Activated T-cell treated with anti-CD3 and anti-CD28 coated beads, Interleukin-2, amount 50 U/mL, for 4 hours (primary cell): ENCODE data around the gene AFF2. TPM values are rescaled to one million over a fixed set of nuclear protein-coding genes. Genes with fewer than 3 reads are reported as not detected.

Source experiments
- ATAC-seq, 2 donors: fragments of 200-7000 bp; cut with Tn5 transposase; one replicate each; pipeline ENCODE4 v1.10.0; 2021
- DNase-seq: peaks from one replicate; pipeline ENCODE4 v3.0.0-alpha.2; 2020
- H3K27me3 Mint-ChIP-seq: one replicate; pipeline ENCODE4 v1.8.0; 2021; ENCODE audit warnings: low read depth, mixed read lengths
- H3K36me3 Mint-ChIP-seq: one replicate; pipeline ENCODE4 v1.8.0; 2022; ENCODE audit warnings: mixed read lengths; ENCODE audit not compliant: insufficient read depth
- H3K4me1 Mint-ChIP-seq: one replicate; pipeline ENCODE4 v1.8.0; 2021; ENCODE audit warnings: low read depth, mixed read lengths
- H3K4me3 Mint-ChIP-seq: one replicate; pipeline ENCODE4 v1.8.0; 2021; ENCODE audit warnings: mild to moderate bottlenecking, moderate library complexity, mixed read lengths
- H3K9me3 Mint-ChIP-seq: one replicate; pipeline ENCODE4 v1.8.0; 2021; ENCODE audit warnings: mixed read lengths
- total RNA-seq, 3 donors: library from RNA; stranded (reverse); gene quantifications; one replicate each; pipeline ENCODE4 v1.2.1, GENCODE V29; 2021

Gene AFF2
- total RNA-seq, 3 donors from 2014 or later, result 4.9 to 7.0 (median 5.8) TPM

DNA sequence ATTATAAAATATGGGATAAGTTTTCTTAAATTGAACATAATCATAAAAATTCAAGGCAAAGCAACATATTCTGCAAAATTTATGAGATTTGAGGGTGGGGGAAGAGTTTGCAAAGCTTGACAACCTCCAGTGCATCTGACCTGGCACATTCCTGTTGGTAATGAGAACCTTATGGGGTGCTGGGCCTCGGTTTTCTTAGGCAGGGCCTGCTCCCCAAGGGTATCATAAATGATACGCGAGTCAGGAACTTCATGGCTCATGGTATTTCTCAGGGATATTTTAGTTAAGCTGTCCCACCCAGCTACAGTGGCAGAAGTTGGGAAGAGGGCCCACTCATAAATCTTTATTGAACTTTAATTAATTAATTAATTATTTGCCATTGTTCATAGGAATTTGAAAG is 13.2 kb downstream of the AFF2 start:
- no peaks in the 10 kb centered on the region for H3K27me3 Mint-ChIP-seq
- no peak for ATAC-seq
- H3K9me3 Mint-ChIP-seq, result no peaks in the 10 kb centered on the region
- H3K4me3 Mint-ChIP-seq, result no peak overlapping the region
- DNase-seq, result no peak
- no peaks in the 10 kb centered on the region for H3K4me1 Mint-ChIP-seq
- no peaks in the 10 kb centered on the region for H3K36me3 Mint-ChIP-seq

DNA sequence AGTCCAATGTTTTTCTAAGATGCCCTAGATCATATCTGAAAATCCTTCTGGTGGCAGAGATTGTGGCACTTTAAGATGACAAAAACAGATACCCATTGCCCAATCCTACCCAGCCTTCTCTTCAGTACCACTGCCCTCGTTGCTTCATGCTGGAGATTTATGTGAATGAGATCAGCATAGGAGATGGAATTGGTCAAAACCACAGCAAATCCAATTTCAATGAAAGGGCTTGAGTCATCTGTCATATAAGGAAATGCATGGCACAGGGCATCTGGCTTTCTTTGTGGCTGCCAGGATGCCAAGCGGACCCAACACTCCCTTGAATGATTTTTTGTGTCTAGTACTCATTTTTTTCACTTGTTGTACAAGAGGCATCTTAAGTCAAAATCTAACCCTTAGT is 16.8 kb downstream of the AFF2 start:
- ATAC-seq (no peak), DNase-seq (no peak)
- Mint-ChIP-seq H3K9me3 (no peaks in the 10 kb centered on the region), H3K27me3 (no peaks in the 10 kb centered on the region), H3K4me3 (no peak overlapping the region), H3K36me3 (no peaks in the 10 kb centered on the region), H3K4me1 (no peaks in the 10 kb centered on the region)

DNA sequence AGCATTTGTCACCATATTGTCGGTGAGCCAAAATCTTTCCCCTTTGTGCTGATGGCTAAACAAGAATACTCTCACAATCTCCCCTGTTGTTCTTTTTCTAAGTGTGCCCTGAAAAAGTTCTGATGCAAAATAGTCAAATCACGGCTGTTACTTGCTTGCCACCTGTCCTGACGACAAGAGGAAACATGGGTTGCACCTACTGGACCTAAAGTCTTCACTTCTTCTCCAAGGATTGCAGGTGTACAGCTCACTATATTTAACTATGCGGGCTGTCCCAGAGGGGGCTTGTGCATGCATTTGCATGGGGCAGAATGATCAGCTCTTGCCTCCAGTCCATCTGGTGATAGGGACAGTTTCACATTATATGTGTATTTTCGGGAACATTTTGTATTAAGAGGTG is 21.6 kb downstream of the AFF2 start:
- no peaks in the 10 kb centered on the region for H3K27me3 Mint-ChIP-seq
- H3K4me3 Mint-ChIP-seq, result no peak overlapping the region
- ATAC-seq (no peak), DNase-seq (no peak)
- no peaks in the 10 kb centered on the region for H3K36me3 Mint-ChIP-seq
- H3K4me1 Mint-ChIP-seq, result no peaks in the 10 kb centered on the region
- H3K9me3 Mint-ChIP-seq, result no peaks in the 10 kb centered on the region

DNA sequence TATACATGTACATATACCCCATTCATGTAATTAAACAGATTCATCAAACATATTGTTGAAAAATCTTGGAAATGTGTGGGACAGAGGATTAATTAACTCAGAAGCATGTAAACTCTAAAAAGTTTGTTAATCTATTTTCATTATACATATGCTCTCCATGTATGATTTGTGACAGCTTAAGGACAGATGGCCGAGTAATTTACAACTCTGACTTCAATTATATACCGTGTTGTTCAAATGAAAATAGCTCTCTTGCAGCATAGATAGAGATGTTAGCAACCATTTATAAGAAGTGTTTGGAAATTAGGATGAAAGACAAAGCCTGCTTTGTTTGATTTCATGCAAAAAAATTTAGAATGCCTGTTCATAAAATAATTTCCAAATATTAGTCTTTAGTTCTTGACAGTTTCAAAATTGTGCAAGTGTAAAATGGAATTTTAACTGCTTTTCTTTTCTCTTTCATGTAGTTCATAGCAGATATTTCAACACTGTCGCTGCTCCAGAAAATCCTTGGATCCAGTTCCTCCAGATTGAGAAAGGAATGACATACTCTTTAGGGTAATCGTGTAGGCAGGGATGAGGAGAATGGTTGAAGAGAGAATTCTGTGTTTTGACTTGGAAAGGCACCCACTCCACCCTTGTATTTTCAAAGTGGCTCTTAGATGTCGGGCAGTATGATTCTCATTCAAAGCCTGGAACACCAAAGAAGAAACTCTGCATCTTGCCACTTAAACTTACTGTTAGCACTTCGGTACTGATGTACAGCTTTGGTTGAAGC is 23.1 kb downstream of the AFF2 start:
- no peak for ATAC-seq
- Mint-ChIP-seq H3K4me1 (no peaks in the 10 kb centered on the region), H3K27me3 (no peaks in the 10 kb centered on the region), H3K4me3 (no peak overlapping the region), H3K36me3 (no peaks in the 10 kb centered on the region), H3K9me3 (no peaks in the 10 kb centered on the region)
- no peak for DNase-seq

DNA sequence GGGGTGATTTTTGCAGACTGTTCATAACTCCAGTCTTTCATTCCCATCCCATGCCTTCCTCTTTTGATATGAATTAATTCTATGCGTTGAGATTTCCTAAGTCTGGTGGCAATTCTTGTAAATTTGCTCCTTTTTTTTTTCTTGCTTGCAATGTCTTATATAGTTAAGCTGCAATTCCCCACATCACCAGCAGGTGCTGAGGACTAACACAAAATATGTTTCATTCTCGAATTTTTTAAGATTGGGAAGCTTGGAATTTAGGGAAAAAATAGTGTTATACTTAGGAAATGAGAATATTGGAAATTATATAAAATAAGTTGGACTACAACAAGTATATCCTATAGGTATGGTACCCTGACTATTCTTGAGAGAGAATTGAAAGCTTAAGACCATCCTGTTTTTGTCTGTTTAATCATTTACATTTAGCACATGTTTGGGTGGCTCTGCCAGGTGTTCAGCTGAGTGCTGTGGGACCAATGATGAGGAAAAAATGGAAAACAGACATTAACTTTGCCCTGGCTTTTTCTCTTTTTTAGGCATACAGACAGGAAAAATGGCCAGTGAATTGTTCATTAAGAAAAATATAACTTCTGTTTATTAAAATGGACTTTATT is 30.2 kb downstream of the AFF2 start:
- no peaks in the 10 kb centered on the region for H3K36me3 Mint-ChIP-seq
- no peaks in the 10 kb centered on the region for H3K9me3 Mint-ChIP-seq
- H3K27me3 Mint-ChIP-seq, result no peaks in the 10 kb centered on the region
- ATAC-seq (no peak), DNase-seq (no peak)
- H3K4me1 Mint-ChIP-seq, result no peaks in the 10 kb centered on the region
- H3K4me3 Mint-ChIP-seq, result no peak overlapping the region

DNA sequence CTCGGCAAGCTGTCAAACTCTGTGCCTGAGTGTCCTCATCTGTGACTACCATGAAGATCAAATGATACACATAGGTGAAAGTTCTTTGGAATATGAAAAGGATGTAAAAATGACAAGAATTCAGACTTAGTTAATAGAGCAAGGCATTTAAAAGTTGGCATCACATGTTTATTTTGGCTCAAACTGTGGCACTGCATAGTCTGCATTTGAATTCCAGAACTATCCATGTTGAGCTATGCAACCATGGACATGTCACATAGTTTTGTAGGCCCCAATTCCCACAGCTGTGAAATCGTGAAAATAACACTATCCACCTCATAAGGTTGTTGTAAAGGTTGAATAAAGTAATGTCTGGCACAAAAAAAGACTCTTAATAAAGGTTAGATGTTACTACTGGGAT is 33.9 kb downstream of the AFF2 start:
- DNase-seq (no peak), ATAC-seq (no peak)
- H3K9me3 Mint-ChIP-seq, result no peaks in the 10 kb centered on the region
- no peaks in the 10 kb centered on the region for H3K4me1 Mint-ChIP-seq
- H3K4me3 Mint-ChIP-seq, result no peak overlapping the region
- H3K36me3 Mint-ChIP-seq, result no peaks in the 10 kb centered on the region
- H3K27me3 Mint-ChIP-seq, result no peaks in the 10 kb centered on the region

DNA sequence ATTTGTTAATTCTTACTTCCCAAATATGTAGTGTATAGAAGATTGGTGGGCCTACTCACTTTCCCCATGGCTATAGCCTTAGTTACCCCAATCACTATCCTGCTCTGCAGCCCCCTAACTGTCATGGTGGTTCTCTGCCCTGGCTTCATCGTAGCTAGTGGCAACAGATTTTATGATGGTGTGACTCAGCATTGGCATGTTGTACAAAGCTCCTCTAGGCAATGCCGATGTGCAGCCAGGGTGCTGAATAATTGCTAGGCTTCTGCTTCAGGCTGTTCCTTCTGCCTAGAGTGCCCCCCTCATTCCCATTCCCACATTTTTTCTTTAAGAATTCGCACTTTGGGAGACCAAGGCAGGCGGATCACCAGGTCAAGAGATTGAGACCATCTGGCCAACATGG is 35.2 kb downstream of the AFF2 start:
- H3K4me1 Mint-ChIP-seq, result no peaks in the 10 kb centered on the region
- no peaks in the 10 kb centered on the region for H3K36me3 Mint-ChIP-seq
- no peaks in the 10 kb centered on the region for H3K27me3 Mint-ChIP-seq
- ATAC-seq, result no peak
- no peak overlapping the region for H3K4me3 Mint-ChIP-seq
- DNase-seq, result no peak
- H3K9me3 Mint-ChIP-seq, result no peaks in the 10 kb centered on the region

DNA sequence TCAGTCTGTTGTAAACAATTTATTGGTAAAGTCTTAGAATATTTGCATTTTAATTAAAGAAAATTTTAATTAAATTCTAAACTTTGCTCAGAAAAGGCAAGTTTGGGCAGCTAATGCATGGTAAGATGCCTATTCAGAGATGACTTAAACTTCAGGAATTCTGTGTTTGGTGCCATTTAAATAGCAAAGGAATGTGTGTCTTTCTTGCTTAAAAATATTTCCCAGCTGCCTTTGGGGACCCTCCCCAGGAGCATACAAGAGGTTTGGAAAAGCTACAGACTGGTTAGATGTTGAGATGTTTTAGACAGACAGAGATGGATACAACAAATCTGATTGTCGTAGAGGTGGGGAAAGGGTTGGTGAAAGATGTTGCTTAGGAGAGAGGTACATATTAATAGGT is 36.5 kb downstream of the AFF2 start:
- H3K4me3 Mint-ChIP-seq, result no peak overlapping the region
- H3K4me1 Mint-ChIP-seq, result no peaks in the 10 kb centered on the region
- DNase-seq (no peak), ATAC-seq (no peak)
- no peaks in the 10 kb centered on the region for H3K36me3 Mint-ChIP-seq
- no peaks in the 10 kb centered on the region for H3K27me3 Mint-ChIP-seq
- no peaks in the 10 kb centered on the region for H3K9me3 Mint-ChIP-seq

DNA sequence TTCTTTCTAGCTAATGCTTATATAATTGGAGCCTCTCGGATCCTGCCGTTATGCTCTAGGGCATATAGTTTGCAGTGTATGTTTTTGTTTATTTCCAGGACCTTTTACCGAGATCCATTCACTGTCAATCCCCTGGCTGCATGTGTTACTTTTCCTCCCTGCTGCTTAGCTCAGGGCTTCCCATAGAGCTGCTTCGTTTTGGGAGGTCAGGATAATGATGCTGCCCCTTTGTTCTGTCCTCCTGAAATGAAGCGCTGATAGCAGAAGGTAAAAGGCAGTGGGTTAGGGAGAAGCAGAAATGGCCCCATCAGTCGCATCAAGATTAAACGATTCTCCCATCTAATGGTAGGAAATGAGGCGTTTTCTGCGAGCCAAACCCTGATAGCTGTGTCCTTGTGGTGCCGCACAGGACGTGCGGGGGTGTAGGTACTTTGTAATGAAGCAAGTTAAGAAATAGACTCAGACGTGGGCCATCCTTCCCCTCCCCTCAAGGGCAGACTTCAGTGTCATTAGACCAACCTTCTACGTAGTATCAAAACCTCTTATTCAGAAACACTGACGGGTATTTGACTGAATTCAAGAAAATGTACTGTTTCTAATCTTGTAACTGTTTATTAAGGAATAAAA is 37.3 kb downstream of the AFF2 start:
- no peak for DNase-seq
- Mint-ChIP-seq H3K4me1 (no peaks in the 10 kb centered on the region), H3K9me3 (no peaks in the 10 kb centered on the region), H3K36me3 (no peaks in the 10 kb centered on the region), H3K27me3 (no peaks in the 10 kb centered on the region), H3K4me3 (no peak overlapping the region)
- ATAC-seq, result no peak

DNA sequence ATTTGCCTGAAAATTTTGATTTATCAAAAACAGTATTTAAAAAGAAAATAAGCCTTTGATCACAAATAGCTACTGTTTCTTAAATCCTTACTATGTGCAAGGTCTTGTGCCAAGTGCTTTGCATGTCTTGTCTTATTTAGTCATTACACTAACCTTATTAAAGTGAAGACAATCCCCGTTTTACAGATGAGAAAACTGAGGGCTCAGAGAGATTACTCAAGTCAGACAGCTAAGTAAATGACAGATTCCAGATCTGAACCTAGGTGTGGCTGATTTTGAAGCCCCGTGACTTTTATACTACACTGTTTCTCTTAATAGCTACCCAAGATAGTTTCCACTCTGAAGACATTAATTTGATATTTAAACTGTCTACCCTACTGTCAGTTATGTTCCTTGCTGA is 38.2 kb downstream of the AFF2 start:
- no peaks in the 10 kb centered on the region for H3K9me3 Mint-ChIP-seq
- no peaks in the 10 kb centered on the region for H3K27me3 Mint-ChIP-seq
- H3K4me3 Mint-ChIP-seq, result no peak overlapping the region
- no peaks in the 10 kb centered on the region for H3K4me1 Mint-ChIP-seq
- H3K36me3 Mint-ChIP-seq, result no peaks in the 10 kb centered on the region
- DNase-seq (no peak), ATAC-seq (no peak)

DNA sequence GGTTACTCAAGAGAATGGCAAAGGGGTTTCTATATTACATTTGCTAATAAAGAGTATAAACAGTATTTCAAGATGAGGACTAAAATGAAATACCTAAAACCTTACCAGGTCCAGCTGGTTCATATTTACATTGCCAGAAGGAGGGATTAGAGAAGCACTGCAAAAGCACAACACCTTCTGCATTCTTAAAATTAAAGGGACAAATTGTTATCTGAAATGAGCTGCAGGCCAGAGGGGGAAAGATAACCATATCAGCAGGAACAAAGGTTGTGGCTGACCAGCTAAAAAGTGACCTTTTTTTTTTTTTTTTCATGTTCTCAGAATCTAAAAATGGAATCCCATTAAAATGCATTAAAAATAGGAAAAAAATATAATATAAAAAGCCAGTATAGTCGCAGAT is 39.7 kb downstream of the AFF2 start:
- no peaks in the 10 kb centered on the region for H3K4me1 Mint-ChIP-seq
- H3K4me3 Mint-ChIP-seq, result no peak overlapping the region
- no peaks in the 10 kb centered on the region for H3K9me3 Mint-ChIP-seq
- H3K36me3 Mint-ChIP-seq, result no peaks in the 10 kb centered on the region
- no peak for ATAC-seq
- H3K27me3 Mint-ChIP-seq, result no peaks in the 10 kb centered on the region
- no peak for DNase-seq

DNA sequence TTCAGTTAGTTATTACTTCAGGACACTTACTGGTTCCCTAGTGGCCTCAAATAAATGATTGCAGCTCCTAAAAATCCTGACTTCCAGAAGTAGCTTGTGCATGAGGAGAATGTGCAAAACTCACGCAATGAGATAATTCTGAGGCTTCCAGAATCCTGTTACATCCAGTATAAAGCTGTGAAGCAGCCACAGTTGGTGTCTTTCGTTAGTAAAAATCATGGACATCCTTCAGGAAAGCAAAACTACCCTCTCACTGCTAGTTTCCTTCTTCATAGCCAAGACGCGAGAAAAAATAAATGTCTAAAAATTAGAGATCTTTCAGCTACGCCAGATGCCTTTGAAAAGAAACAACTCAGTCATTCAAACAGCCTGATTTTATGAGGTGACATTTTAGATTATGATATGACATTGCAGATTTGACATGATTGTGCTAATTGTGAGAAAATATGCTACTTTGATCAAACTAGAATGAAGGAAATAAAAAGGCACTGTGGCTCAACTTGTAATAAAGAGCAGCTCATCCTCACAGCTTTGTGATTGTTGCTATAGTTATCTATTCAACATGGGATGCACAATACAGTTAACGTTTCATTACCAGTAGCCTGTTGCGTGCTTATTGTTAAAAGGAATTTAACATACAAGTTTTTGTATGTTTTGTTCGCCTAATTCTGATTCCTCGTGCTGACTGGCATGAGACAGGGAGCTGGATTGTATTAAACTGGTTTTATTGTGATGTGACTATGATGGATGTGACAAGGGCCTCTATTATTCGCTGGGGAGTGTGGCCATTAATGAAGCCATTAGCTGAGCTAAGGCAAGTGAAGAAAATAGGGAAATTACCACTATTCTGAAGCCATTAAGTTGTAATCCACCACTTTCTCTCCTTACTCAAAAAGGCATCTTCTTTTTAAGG is 40.5 kb downstream of the AFF2 start:
- no peak for DNase-seq
- ATAC-seq, result no peak
- Mint-ChIP-seq H3K9me3 (no peaks in the 10 kb centered on the region), H3K36me3 (no peaks in the 10 kb centered on the region), H3K27me3 (no peaks in the 10 kb centered on the region), H3K4me3 (no peak overlapping the region), H3K4me1 (no peaks in the 10 kb centered on the region)

DNA sequence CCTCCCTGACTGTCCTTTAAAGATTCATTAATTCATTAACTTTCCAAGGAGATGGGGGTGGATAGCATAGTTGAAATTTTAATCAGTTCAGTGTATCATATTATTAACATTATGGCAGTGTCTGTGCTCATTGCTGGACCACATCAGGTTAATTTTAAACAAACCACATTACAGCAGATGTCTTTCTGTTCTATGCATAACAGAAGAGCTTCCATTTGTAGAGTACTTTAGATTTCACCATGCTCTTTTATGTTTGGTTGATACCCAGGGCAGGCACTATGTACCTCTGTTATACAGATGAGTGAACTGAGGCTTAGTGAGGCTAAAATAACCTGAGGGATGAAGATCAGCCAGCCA is 41.1 kb downstream of the AFF2 start:
- Mint-ChIP-seq H3K4me1 (no peaks in the 10 kb centered on the region), H3K4me3 (no peak overlapping the region), H3K9me3 (no peaks in the 10 kb centered on the region), H3K27me3 (no peaks in the 10 kb centered on the region), H3K36me3 (no peaks in the 10 kb centered on the region)
- no peak for ATAC-seq
- DNase-seq, result no peak

DNA sequence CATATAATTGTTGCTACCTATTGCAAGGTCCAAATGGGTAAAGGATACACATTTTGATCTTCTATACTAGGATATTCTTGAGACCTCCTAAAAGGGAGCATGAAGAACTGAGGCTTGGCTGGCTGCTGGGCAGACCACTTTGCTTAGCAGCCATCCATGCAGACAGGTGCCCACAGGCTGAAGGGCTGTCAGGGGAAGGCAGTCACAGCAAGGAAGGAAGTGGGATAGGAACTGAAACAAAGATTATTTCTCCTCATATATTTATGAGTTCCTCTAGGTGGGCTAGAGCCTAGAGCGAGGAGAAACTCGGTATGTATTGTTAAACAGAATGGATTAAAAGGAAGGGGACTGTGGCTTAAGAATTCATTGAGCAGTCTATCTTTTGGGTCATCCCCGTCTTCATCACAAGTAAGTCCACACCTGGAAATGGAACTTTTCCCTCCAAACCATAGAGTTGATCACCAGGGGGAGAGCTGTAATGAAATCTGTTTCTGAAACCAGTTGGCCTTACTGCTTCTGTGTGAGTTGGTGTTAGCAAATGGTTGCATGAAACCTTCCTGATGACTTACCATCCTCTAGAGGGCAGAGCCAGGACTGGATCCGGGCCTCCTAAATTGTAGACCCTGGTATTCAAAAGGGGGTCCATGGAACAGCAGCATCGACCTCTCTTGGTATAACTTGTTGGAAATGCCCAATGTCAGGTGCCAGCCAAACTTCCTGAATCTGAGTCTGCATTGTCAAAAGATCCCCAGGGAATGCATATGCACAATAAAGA is 42.3 kb downstream of the AFF2 start:
- H3K36me3 Mint-ChIP-seq, result no peaks in the 10 kb centered on the region
- H3K9me3 Mint-ChIP-seq, result no peaks in the 10 kb centered on the region
- DNase-seq (no peak), ATAC-seq (no peak)
- no peaks in the 10 kb centered on the region for H3K27me3 Mint-ChIP-seq
- H3K4me1 Mint-ChIP-seq, result no peaks in the 10 kb centered on the region
- H3K4me3 Mint-ChIP-seq, result no peak overlapping the region
